ENCODE results near the gene GRM4.

Gene GRM4

GRCh38 chr6:33978412-33979150 is 167.3 kb downstream of the GRM4 start:
- DNase-seq (ENCODE audit: low read depth), result no peak

GRCh38 chr6:33977606-33978411 is 168.1 kb downstream of the GRM4 start:
- DNase-seq (ENCODE audit: low read depth), result no peak

- DNase-seq (ENCODE audit: low read depth), result no peak
Observed at GRCh38 chr6:33976437-33977360, 169.2 kb downstream of the GRM4 start.

- no peak for DNase-seq (ENCODE audit: low read depth)
Observed at GRCh38 chr6:33975661-33976436, 170.0 kb downstream of the GRM4 start.

GRCh38 chr6:33974471-33974870 is 171.4 kb downstream of the GRM4 start:
- DNase-seq (ENCODE audit: low read depth), result no peak

- no peak for DNase-seq (ENCODE audit: low read depth)
Observed at GRCh38 chr6:33974030-33974429, 171.9 kb downstream of the GRM4 start.

- no peak for DNase-seq (ENCODE audit: low read depth)
Observed at GRCh38 chr6:33971580-33971979, 174.3 kb downstream of the GRM4 start.

Data from activated gamma-delta T cell treated with anti-CD3 and anti-CD28 coated beads, Interleukin-2, amount 50 U/mL, for 16 hours (primary cell).